DOHH2 (cell line): ENCODE data around the gene PDE4D.
A peak's percentile ranks its signal among the peaks of the same experiment; 100 is the strongest.

Source experiments
- EZH2phosphoT487 ChIP-seq: fragments of 200-600 bp; sonication (generic); IDR thresholded peaks from 2 replicates; pipeline ENCODE4 v1.6.1; 2017; ENCODE audit warnings: borderline replicate concordance, mild to moderate bottlenecking, antibody characterized with exemption, low read length, moderate library complexity, mixed read lengths
- TF ChIP-seq, protein P1 (sequence below): fragments of 200-600 bp; sonication (generic); IDR thresholded peaks from one replicate; pipeline ENCODE4 v1.5.1; 2014; ENCODE audit warnings: antibody characterized with exemption, mild to moderate bottlenecking, low read depth, low read length; ENCODE audit not compliant: poor library complexity, severe bottlenecking

DNA sequence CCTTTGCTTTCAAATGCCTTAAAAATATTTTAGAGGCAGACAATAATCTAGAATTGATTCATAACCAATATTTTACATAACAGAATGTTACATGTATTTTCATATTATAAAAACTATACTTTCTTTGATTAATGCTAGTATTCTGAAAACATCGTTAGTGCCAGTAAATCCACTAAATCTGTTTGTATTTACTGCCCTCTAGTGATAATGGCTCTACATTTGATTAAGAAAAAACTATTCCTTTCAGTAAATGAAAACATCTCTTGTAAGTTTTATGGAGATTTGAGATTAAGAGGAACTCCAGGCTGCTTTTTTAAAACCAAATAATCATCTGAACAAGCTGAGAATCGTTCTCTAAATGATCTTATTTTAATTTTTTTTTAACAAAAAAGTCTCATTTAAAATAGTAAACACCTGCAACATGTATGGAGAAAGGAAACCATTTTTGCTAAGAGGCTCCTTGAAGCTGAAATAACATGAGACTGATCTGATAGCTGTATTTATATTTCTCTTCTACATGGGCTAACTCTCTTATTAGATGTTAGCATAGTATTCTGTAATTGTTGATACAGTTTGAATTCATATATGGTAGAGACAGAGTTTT is 886.0 kb downstream of the PDE4D start:
- TF ChIP-seq, protein P1, sequence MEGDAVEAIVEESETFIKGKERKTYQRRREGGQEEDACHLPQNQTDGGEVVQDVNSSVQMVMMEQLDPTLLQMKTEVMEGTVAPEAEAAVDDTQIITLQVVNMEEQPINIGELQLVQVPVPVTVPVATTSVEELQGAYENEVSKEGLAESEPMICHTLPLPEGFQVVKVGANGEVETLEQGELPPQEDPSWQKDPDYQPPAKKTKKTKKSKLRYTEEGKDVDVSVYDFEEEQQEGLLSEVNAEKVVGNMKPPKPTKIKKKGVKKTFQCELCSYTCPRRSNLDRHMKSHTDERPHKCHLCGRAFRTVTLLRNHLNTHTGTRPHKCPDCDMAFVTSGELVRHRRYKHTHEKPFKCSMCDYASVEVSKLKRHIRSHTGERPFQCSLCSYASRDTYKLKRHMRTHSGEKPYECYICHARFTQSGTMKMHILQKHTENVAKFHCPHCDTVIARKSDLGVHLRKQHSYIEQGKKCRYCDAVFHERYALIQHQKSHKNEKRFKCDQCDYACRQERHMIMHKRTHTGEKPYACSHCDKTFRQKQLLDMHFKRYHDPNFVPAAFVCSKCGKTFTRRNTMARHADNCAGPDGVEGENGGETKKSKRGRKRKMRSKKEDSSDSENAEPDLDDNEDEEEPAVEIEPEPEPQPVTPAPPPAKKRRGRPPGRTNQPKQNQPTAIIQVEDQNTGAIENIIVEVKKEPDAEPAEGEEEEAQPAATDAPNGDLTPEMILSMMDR, result peak; percentile 48
- no peak for TF ChIP-seq EZH2phosphoT487
